ENCODE measurements around the gene CDH2.

CDH2 gene

DNA sequence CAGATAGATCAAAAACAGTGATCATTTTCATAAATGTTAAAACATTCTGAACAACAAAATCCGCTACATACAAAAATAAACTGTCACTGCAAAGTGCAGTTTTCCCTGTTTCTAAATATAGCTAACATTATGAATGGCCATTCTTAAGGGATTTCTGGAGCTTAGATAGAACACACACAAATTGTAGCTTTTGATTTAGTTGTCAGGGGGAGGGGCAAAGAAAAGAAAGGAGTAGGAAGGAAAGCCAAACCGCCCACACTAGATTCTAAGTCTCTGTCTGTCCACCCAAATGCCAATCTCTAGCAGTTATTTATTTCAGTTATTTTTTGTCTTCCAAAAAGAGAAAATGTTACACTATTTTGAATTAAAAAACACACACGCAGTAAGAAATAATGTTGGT lies 182.4 kb downstream of the CDH2 start:
- no peak for DNase-seq (ENCODE audit: low spot score)

DNA sequence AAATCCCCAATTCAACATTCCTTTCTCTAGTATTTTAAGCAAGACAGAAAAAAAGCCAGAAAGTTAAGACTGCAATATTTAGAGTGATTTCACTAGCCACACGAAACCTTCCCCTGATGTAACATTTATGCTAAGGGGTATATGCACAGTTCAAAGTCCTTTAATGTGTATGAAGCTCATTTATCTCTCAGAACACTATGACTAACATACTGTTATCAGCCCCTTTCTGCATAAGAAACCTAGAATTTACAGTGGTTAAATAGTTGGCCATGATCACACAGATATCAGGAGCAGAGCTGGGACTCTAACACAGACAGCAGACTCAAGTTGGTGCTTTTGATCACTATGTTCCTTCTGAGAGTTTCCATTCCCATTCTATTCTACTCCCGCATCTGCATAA lies 185.5 kb downstream of the CDH2 start:
- DNase-seq (ENCODE audit: low spot score), result no peak

DNA sequence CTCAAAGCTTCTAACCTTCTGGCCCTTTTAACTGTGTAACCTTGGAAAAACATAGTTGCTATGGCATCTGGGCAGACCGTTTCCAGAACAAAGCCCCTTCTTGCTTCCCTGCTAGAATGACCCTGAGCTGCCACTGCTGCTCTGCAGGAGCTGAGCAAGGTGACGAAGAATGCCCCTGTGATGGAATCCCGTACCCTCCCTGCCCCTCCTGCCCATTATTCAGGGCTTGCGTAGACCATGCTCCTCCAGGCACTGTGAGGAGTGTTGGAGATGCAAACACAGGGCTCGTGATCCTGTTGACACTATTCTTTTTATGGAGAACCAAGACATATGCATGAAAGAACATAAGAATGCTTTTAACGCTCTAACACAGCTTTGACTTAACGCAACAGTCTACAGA lies 191.1 kb downstream of the CDH2 start:
- DNase-seq (ENCODE audit: low spot score), result no peak

DNA sequence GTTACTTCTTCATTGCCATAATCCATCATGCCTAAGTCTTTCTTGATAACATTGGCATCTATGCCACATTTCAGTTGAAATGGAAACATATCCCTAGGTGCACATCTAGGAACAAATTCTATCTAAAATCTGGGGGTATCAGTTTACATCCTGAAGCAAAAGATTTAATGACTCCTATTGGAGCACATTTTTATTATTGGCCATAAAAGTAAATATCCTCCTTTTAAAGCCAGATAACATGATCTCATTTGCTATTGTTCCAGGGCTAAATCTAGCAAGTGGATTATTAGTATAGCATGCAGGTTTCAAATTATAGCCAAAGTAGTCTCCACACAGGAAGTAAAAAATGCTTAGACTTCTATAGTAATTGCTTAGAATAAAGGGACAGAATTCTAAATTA lies 193.2 kb downstream of the CDH2 start:
- DNase-seq (ENCODE audit: low spot score), result no peak

DNA sequence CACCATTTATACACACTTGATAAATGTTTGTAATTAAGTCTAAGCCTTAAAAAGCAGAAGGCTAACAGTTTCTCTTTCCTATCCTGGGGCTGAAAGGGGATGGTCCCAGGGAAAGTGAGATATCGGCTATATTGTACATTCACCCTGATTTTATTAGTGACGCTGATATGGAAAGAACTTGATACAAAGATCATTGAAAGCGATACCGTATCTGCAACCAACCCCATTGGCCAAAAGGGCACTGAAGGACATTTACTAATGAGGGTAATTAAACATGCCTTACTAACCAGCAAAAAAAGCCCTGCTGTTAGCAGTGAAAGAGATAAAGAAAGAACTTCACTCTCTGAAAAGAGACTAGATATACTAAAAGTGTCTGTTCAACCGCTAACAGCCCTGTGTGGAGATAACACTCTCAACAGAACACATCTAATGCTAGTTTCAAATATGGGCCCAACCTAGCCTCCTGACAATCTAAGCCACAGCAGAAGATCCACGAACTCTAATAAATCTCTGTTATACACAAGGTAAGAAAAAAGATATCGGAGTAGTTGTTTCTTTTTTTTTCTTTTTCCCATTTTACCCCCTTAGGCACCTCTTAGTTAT lies 200.0 kb downstream of the CDH2 start:
- DNase-seq (ENCODE audit: low spot score), result no peak

DNA sequence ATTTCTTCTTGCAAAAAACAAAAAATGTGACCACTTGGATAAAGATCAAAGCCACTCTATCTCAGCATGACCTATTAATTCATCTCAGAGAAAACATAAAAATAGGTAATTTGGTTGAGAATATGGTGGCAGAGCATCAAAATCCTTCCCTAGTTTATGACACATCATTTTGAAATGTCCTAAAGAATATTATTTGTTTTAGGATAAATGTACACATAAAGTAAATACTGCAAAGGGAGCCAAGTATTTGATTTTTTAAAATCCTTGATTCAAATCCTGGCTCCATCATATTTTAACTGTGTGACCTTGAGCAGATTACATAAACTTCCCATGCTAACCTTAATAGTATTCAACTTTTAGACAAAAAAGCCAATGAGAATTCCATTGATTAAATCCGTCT lies 206.6 kb downstream of the CDH2 start:
- no peak for DNase-seq (ENCODE audit: low spot score)

DNA sequence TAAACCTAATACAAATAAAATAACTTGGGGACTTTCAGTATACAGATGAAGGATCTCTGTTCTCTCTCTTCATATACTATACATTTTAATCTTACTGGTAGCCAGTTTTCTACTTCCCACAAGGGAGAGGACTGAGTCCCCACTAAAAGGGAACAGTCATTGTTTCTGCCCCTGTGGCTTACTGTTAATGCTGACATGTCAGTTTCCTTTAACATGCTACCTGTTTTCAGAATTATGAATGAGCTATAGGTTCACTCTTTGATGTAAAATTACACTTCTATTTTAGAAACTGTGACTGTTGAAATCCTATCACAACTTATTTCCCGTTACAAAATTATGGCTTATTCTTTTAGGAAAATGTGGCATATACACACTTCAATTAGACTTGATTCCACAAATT lies 207.7 kb downstream of the CDH2 start:
- DNase-seq (ENCODE audit: low spot score), result no peak

DNA sequence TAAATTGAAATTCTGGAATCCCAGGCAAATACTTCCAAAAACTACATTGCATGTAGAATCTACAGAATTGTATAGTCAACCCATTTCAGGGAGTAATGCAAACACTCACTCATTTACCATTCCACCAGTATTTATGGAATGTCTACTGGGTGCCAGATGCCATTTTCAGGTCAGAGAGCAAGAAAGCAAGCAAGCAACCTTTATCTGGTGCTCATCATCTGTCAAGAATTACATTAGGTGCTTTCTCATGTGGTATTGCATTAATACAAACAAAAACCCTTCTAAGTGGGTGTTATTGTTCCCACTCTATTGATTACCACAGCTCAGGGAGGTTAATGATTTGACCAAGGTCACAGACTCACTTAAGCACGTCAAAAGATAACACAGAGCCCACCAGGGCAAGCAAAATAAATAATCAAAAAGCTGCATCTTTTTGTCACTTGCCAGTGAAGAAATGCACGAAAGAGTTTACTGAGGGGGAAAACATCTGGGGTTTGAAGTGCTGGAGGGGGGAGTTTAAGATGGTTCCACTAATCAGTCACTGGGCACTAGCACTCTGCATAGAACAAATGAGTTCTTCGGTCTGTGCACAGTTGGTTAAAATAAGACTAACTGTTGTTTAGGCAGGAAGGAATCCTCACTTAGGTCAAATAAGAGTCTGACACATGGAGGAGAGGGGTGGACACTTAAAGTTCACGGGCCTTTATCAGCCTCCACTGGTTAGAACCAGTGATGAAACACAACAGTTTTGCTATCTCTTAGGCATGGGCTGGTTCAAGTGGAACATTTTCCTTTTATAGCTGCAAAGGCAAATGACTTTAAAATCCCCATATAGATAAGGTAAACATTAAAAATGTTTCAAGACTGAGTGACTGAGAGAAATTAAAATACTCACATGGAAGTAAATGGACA lies 208.8 kb downstream of the CDH2 start:
- DNase-seq (ENCODE audit: low spot score), result no peak

DNA sequence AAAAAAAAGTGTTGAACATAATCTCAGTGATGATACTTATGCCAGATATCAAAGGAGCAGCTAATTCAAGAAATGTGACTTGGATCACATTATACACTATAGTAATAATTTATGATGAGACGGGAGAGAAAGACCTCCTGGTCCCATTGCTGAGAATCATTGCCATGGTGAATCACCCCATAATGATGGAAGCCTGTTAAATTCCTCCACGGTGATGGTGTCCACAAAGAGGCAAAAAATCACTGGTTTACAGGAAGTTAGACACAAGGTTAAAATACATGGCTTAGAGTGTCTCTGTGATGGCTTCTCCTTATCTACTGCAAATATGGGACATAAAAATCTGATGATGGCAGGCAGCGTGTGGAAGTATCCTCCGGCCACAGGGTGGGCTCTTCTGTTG lies 210.0 kb downstream of the CDH2 start:
- DNase-seq (ENCODE audit: low spot score), result no peak

DNA sequence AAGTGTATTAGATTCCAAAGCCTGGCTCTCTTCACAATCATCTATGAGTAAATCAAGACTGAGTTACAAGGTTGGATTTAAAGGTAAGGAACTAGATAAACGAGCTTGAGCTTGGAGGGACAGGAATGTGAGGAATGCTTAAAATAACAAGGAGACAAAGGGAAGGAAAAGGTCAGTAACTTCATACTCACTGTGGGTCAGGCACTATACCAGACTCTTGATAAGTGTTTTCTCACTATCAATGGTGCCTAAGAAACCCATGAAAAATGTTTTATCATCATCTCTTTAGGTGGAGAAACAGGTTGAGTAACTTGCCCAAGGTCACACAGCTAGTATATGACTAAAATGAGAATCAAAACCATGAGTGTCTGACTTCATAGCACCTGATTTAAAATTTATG lies 212.1 kb downstream of the CDH2 start:
- DNase-seq (ENCODE audit: low spot score), result no peak

DNA sequence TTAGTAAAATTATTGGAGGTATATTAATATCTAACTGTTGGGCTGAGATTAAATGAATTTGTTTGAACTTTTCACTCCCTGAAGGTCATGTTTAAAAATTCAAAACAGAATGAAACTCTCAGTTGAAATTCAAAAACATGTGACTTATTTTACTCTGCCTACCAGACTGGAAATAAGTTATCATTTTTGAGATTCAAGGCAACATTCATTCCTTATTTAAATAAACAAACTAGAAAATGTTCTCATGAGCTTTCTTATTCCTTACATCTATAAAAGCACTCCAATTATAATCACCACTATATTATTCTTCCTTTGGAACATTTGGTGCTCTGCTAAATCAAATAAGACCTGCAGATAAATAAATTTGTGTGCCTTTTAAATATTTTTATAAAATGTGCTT lies 217.8 kb downstream of the CDH2 start:
- DNase-seq (ENCODE audit: low spot score), result no peak

DNA sequence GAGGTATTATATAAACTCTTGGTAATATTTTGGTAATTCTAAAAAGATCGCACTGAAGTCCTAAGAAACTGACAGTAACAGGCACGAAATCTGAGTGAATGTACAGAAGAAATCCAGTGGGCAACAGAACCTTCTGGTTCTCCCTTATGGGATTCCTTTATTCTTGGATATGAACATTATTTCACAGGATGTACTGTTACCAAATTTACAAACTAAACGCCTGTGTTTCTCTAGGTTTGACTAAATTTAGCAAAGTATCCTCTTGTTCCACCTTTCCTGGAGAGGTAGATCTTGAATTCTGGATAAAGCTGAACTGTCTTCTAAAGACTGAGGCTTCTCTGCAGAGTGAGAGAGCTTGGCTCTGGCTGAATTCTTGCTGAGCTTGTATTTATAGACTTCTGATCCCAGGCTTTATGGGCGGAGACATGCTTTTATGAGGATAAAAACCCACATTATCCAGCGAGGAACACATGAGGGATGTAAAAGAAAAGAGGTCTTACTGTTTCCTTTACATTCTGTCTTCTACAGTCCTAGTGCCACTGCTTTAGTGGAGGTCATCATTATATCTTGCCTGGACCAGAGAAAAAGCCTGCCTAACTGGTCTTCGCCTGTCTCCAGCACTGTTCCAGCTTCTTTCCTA lies 220.8 kb downstream of the CDH2 start:
- no peak for DNase-seq (ENCODE audit: low spot score)

DNA sequence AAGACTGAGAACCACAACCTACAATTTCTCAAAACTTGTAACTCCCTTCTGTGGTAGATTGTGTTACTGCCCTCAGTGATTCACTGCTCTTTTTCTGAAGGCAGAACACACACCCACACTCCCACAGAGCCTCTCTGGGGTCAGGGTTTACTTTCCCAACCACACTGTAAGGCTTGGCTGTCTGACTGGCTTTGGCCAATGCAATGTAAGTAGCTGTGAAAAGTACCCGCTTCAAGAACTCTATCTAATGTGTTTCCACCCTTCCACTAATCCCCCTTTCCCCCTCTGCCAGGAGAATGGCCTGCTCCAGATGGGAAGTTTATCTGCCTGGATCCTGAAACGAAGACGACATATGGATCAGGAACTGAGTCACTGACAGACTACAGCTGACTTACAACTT lies 222.7 kb downstream of the CDH2 start:
- DNase-seq (ENCODE audit: low spot score), result no peak

DNA sequence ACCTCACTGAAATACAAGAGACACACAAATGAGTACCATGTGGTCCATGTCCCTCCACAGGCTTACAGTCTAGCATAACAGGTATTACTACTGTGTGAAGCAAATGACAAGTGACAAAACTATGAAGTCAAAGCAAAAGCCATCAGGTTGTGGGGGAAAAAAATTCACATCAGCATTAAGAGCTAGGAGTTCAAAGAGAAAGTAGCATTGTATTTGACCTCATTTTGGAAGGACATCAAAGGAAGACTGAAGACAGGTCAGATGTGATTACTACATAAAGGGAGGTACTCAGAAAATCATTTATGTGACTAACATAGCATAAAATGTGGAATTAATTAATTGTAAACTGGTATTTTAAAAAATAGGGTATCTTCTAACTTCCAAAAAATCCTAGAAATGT lies 224.2 kb downstream of the CDH2 start:
- DNase-seq (ENCODE audit: low spot score), result no peak

DNA sequence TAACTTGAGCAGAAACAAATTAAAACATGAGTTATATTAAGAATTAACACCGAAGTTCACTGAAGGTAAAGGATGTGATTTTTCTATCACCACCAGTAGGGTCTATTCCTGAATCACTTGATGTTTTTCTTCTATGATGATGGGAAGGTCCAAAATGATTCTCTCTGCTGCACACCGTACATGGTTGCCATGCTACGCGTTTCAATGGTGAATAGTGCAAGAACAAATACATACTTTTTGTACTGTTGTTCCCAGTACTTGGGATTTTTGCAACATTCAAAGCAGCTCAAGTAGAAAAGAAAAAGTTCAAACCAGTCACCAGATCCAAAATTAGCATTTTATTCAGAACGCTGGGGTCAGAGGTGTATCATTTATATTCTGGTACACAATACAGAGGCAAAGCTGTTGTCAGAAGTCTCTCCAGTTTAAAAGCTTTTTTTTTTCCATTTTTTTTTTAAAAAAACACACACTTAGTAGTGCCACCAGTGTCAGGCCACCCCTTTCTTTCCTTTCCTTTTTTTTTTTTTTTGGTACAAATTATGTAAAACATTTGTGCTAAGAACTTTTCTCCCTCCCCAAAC lies 226.2 kb downstream of the CDH2 start:
- DNase-seq (ENCODE audit: low spot score), result no peak

DNA sequence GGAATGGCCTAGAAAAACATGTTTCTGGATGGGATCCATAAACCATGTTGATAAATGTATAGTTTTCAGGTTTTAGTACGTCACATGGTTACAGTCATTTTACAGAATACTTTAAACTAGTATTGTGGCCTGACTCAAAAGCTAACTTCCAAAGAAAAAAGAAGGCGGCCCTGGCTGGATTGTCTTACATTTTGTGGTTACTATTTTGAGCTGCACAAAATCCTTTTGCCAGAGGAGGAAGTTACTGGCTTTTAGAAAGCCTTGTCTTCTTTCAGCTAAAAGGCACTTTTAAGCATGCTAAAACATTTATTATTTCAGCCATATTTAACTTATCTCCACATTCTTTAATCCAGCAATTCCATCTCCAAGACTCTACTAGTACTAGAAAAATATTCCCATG lies 227.9 kb downstream of the CDH2 start:
- DNase-seq (ENCODE audit: low spot score), result no peak

DNA sequence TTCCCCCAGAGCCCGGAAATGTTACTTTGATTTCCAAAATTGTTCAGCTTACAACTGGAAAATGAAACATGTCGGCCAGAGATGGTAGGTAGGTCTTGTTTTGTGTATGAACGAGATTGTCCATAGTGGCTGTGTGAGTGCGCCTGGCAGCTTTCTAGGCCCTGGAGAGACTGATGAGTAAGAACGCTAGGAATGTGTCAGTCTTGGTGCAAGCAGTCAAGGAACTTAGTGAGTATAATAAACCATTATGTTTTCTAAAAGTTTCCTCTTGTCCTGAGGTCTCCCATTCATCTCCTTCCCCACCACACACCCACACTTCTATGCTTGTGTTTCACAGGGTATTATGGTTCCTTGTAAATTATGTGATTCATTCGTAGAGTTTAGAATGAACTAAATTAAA lies 234.2 kb downstream of the CDH2 start:
- DNase-seq (ENCODE audit: low spot score), result no peak

DNA sequence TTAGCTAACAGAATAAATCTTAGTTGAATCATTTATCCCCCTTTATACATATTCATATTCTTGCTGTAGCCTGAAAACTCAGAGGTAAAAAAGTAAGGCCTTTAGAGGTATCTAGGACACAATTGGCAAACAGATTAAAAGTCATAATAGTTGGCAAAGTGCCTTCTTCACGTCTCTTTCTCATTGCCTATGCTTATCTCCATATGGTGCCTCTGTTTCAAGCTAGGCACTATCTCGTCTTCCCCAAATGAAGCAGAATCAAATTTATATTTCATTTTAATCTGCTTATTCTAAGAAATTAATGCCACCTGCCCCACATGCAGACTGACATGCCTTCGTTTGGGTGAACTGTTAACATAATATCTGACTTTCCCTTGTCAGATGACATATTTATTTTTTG lies 245.4 kb downstream of the CDH2 start:
- no peak for DNase-seq (ENCODE audit: low spot score)

DNA sequence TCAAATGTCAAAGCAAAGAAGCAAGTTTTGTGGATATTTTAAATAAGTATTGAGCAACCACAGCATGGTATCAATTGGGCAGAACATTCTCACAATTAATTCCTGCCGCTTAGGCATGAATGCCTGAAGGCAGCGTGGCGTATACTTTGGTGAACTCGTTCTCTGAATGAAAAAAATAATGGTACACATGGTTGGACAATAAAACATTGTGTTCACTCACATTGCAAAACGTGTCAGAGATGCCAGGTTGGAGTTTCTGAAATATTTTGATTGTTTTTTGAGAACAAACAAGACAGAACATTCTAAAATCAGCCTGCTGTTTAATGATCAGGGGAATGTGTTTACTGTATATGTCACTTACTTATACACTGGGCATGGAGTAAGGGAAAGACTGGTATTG lies 254.2 kb downstream of the CDH2 start:
- DNase-seq (ENCODE audit: low spot score), result no peak

DNA sequence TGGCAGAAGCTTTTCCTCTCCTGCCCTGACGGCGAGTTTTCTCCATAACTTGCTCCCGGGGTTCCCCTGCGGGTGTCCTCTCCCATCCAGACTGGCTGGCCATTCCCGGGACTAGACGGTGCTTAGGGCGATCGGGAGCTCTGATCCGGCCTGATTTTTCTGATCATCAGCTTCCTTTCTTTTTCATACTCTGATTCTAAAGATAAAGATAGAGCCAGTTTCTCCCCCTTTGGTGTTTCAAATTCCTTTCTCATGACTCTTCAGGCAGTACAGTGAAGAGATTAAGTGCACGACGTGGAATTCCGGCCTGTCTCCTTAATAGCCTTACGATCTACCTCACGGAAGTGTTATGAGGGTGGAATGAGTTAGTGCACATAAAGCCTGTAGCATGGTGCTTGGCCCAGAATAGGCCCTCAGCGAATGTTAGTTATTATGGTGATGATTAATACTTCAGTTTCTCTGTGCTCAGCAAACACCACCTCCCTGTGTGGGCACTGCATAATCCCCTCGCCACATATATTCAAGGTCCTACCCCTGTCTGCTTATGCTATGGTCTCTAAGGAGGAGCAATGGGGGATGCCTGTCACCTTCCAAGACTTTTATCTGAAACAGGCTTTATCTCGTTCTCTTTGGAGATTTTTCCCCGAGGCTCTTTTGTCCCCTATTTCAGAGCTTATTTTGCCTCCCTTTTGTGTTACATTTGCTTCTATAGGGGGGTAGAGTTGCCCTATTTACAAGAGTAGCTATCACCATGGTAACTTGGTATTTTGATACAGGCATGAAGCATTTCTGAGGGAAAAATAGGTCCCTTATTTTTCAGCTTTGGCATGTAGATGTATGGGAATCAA lies 254.8 kb downstream of the CDH2 start:
- DNase-seq (ENCODE audit: low spot score), result peak; percentile 16

DNA sequence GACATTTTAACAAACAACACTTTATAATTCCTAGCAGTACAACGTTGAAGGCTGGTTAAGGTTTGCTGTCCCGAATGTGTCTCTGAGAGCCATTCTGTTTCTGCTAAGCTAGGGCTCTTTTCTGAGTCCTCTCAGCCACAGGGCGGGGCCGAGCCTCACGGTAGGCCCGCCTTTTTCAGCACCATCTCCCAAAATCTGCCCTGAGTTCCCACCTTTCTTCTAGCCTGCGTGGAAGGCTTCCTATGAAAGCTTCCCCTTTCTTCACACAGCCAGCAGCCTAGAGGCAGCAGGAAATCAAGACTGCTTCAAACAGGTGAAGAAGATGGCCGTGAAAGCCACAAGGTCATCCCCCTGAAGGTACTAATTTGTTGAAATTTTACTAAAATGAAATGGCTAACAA lies 255.5 kb downstream of the CDH2 start:
- DNase-seq (ENCODE audit: low spot score), result no peak

DNA sequence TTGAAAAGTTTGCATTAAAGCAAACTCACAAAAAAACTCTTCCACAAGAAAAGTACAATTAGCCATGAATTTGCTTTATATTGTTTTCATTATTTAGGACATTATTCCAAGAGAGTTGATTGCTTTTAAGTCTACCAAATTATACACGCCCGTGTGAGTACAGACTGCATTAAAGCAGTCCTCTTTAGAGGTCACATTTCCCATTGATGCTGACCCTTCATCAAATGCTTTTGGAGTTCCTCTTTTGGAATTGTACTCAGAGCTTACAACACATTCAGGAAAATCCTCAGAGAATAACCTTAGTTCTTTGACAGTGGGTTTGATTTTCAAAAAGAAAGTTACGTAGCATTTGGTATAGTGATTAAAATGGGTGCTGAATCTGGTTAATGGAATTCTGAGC lies 256.1 kb downstream of the CDH2 start:
- no peak for DNase-seq (ENCODE audit: low spot score)

All from RKO (cell line).